ENCODE results near the gene DOCK8.

Gene DOCK8

GRCh38 chr9:316382-316965 is 101.8 kb downstream of the DOCK8 start:
- no peak for DNase-seq (ENCODE audit: extremely low read depth, insufficient read length)
- peaks cover 15% of the 10 kb centered on the region for H3K36me3 ChIP-seq (ENCODE audit: control insufficient read depth, insufficient read depth, low read length)
- TF ChIP-seq CTCF (IDR thresholded peaks at IDR 0.05; ENCODE audit: insufficient read depth, low read length, poor library complexity, severe bottlenecking), result no peak
- H3K4me3 ChIP-seq (replicated peaks; ENCODE audit: low read depth, low read length), result no peak overlapping the region
- no peaks in the 10 kb centered on the region for H3K27me3 ChIP-seq (replicated peaks; ENCODE audit: control insufficient read depth, insufficient read depth, low read length)

- no peak for DNase-seq (ENCODE audit: extremely low read depth, insufficient read length)
- peaks cover 9% of the 10 kb centered on the region for H3K36me3 ChIP-seq (ENCODE audit: control insufficient read depth, insufficient read depth, low read length)
These were observed 104.0 kb downstream of the DOCK8 start for GRCh38 chr9:318646-319045.

GRCh38 chr9:324971-325370 is 110.3 kb downstream of the DOCK8 start:
- no peak for TF ChIP-seq CTCF (IDR thresholded peaks at IDR 0.05; ENCODE audit: insufficient read depth, low read length, poor library complexity, severe bottlenecking)
- DNase-seq (ENCODE audit: extremely low read depth, insufficient read length), result no peak
- peaks cover 16% of the 10 kb centered on the region for H3K36me3 ChIP-seq (ENCODE audit: control insufficient read depth, insufficient read depth, low read length)
- H3K4me3 ChIP-seq (replicated peaks; ENCODE audit: low read depth, low read length), result no peak overlapping the region
- H3K27me3 ChIP-seq (replicated peaks; ENCODE audit: control insufficient read depth, insufficient read depth, low read length), result no peaks in the 10 kb centered on the region

More at GRCh38 chr9:318646-319045, 104.0 kb downstream of the DOCK8 start:
- Histone ChIP-seq H3K4me3 (replicated peaks; ENCODE audit: low read depth, low read length) (no peak overlapping the region), H3K27me3 (replicated peaks; ENCODE audit: control insufficient read depth, insufficient read depth, low read length) (no peaks in the 10 kb centered on the region)
- no peak for TF ChIP-seq CTCF (IDR thresholded peaks at IDR 0.05; ENCODE audit: insufficient read depth, low read length, poor library complexity, severe bottlenecking)

GRCh38 chr9:326667-327066 is 112.0 kb downstream of the DOCK8 start:
- H3K4me3 ChIP-seq (replicated peaks; ENCODE audit: low read depth, low read length), result no peak overlapping the region
- TF ChIP-seq CTCF (IDR thresholded peaks at IDR 0.05; ENCODE audit: insufficient read depth, low read length, poor library complexity, severe bottlenecking), result no peak
- DNase-seq (ENCODE audit: extremely low read depth, insufficient read length), result no peak
- no peaks in the 10 kb centered on the region for H3K27me3 ChIP-seq (replicated peaks; ENCODE audit: control insufficient read depth, insufficient read depth, low read length)
- H3K36me3 ChIP-seq (ENCODE audit: control insufficient read depth, insufficient read depth, low read length), result peaks cover 19% of the 10 kb centered on the region

GRCh38 chr9:328453-328852 is 113.8 kb downstream of the DOCK8 start:
- no peak overlapping the region for H3K4me3 ChIP-seq (replicated peaks; ENCODE audit: low read depth, low read length)
- TF ChIP-seq CTCF (IDR thresholded peaks at IDR 0.05; ENCODE audit: insufficient read depth, low read length, poor library complexity, severe bottlenecking), result no peak
- no peak for DNase-seq (ENCODE audit: extremely low read depth, insufficient read length)
- no peaks in the 10 kb centered on the region for H3K27me3 ChIP-seq (replicated peaks; ENCODE audit: control insufficient read depth, insufficient read depth, low read length)
- peaks cover 27% of the 10 kb centered on the region for H3K36me3 ChIP-seq (ENCODE audit: control insufficient read depth, insufficient read depth, low read length)

GRCh38 chr9:331197-331596 is 116.5 kb downstream of the DOCK8 start:
- TF ChIP-seq CTCF (IDR thresholded peaks at IDR 0.05; ENCODE audit: insufficient read depth, low read length, poor library complexity, severe bottlenecking), result no peak
- peaks cover 31% of the 10 kb centered on the region for H3K36me3 ChIP-seq (ENCODE audit: control insufficient read depth, insufficient read depth, low read length)
- H3K27me3 ChIP-seq (replicated peaks; ENCODE audit: control insufficient read depth, insufficient read depth, low read length), result no peaks in the 10 kb centered on the region
- H3K4me3 ChIP-seq (replicated peaks; ENCODE audit: low read depth, low read length), result no peak overlapping the region
- no peak for DNase-seq (ENCODE audit: extremely low read depth, insufficient read length)

All from GM06990 (cell line).